ENCODE results near the gene PPP1R37. TPM values are rescaled to one million over a fixed set of nuclear protein-coding genes. Genes with fewer than 3 reads are reported as not detected.

Gene PPP1R37
- polyA plus RNA-seq, 1 donor from 2014 or later = 53.7 TPM

DNA sequence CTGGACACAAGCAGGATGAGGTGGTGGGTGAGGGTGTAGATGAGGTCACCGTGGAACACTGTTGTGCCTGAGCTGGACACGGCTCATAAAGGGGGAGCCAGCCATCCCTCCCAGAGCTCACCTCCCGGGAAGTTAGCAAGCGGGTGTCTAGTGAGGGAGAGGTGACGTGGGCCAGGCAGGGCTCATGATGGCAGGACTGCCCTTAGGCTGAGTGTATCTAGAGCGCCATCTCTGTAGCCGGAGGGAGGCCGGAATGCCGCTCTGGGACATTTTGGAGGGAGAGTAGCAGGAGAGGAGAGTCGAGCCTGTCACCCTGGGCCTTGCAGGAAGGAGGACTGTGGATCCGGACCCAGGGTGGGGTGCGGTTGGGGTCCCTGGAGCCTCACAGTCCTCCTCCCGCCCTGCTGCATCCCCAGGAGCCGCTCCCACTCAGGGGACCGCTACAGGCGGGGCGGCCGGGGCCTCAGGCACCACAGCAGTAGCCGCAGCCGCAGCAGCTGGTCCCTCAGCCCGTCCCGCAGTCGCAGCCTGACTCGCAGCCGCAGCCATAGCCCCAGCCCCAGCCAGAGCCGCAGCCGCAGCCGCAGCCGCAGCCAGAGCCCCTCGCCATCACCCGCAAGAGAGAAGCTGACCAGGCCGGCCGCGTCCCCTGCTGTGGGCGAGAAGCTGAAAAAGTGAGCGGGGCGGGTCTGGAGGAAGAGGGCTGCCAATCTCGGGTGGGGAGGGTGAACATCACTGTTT is 25.9 kb upstream of the PPP1R37 start:
- Histone ChIP-seq H3K4me3 (ENCODE audit: low read length) (no peak overlapping the region), H3K27ac (ENCODE audit: low read length) (no peak overlapping the region), H3K9me2 (ENCODE audit: insufficient read depth, low read length) (no peaks in the 10 kb centered on the region), H2AFZ (ENCODE audit: low read depth, low read length) (no peak overlapping the region), H3K4me2 (ENCODE audit: low read length) (no peak overlapping the region), H3K27me3 (ENCODE audit: insufficient read depth, low read depth, low read length) (no peaks in the 10 kb centered on the region), H3K79me2 (replicated peaks; ENCODE audit: insufficient read depth, low read length) (no peaks in the 10 kb centered on the region), H3K9ac (ENCODE audit: low read length) (no peak overlapping the region), H3K9me3 (ENCODE audit: low read length) (no peaks in the 10 kb centered on the region), H3K36me3 (ENCODE audit: insufficient read depth, low read length) (no peaks in the 10 kb centered on the region), H3F3A (ENCODE audit: insufficient read depth, low read length, poor library complexity, severe bottlenecking) (no peaks in the 10 kb centered on the region), H4K20me1 (ENCODE audit: insufficient read depth) (no peaks in the 10 kb centered on the region)
- no peak for TF ChIP-seq RAD21 (conservative IDR thresholded peaks at IDR 0.05)
- TF ChIP-seq, protein P1, sequence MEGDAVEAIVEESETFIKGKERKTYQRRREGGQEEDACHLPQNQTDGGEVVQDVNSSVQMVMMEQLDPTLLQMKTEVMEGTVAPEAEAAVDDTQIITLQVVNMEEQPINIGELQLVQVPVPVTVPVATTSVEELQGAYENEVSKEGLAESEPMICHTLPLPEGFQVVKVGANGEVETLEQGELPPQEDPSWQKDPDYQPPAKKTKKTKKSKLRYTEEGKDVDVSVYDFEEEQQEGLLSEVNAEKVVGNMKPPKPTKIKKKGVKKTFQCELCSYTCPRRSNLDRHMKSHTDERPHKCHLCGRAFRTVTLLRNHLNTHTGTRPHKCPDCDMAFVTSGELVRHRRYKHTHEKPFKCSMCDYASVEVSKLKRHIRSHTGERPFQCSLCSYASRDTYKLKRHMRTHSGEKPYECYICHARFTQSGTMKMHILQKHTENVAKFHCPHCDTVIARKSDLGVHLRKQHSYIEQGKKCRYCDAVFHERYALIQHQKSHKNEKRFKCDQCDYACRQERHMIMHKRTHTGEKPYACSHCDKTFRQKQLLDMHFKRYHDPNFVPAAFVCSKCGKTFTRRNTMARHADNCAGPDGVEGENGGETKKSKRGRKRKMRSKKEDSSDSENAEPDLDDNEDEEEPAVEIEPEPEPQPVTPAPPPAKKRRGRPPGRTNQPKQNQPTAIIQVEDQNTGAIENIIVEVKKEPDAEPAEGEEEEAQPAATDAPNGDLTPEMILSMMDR (IDR thresholded peaks at IDR 0.05; ENCODE audit: poor library complexity, severe bottlenecking) = no peak
- no peak for TF ChIP-seq TAF1 (IDR thresholded peaks at IDR 0.05; ENCODE audit: low read depth)
- no peak for TF ChIP-seq SMC3 (conservative IDR thresholded peaks at IDR 0.05; ENCODE audit: poor library complexity)
- no peak for TF ChIP-seq MXI1 (conservative IDR thresholded peaks at IDR 0.05; ENCODE audit: poor library complexity, severe bottlenecking)
- no peak for TF ChIP-seq EP300 (conservative IDR thresholded peaks at IDR 0.05; ENCODE audit: poor library complexity, severe bottlenecking)
- TF ChIP-seq, protein P2, sequence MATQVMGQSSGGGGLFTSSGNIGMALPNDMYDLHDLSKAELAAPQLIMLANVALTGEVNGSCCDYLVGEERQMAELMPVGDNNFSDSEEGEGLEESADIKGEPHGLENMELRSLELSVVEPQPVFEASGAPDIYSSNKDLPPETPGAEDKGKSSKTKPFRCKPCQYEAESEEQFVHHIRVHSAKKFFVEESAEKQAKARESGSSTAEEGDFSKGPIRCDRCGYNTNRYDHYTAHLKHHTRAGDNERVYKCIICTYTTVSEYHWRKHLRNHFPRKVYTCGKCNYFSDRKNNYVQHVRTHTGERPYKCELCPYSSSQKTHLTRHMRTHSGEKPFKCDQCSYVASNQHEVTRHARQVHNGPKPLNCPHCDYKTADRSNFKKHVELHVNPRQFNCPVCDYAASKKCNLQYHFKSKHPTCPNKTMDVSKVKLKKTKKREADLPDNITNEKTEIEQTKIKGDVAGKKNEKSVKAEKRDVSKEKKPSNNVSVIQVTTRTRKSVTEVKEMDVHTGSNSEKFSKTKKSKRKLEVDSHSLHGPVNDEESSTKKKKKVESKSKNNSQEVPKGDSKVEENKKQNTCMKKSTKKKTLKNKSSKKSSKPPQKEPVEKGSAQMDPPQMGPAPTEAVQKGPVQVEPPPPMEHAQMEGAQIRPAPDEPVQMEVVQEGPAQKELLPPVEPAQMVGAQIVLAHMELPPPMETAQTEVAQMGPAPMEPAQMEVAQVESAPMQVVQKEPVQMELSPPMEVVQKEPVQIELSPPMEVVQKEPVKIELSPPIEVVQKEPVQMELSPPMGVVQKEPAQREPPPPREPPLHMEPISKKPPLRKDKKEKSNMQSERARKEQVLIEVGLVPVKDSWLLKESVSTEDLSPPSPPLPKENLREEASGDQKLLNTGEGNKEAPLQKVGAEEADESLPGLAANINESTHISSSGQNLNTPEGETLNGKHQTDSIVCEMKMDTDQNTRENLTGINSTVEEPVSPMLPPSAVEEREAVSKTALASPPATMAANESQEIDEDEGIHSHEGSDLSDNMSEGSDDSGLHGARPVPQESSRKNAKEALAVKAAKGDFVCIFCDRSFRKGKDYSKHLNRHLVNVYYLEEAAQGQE (IDR thresholded peaks at IDR 0.05; ENCODE audit: borderline replicate concordance) = no peak
- TF ChIP-seq POLR2AphosphoS5 (IDR thresholded peaks at IDR 0.05) = no peak
- no peak for TF ChIP-seq EZH2 (IDR thresholded peaks at IDR 0.05; ENCODE audit: borderline replicate concordance, insufficient read depth, low read length, poor library complexity, severe bottlenecking)

DNA sequence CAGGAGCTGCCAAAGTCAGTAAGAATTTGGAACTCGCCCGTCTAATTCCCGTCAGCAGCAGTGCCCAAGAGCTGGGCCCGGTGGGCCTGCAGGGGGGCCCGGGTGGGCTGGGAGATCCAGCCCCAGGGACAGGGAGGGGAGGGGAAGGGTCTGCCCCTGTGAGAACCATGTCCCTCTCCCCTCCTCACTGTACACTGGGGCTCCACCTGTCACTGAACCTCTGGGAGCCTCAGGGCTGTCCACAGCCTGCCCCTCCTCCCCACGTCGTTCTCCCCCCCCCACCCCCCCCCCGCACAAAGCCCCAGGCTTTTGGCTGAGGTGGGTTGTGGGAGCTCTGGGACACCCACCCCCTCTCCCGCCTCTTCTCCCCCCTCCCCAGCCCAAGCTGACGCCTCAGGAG is 24.9 kb upstream of the PPP1R37 start:
- TF ChIP-seq EZH2 (IDR thresholded peaks at IDR 0.05; ENCODE audit: borderline replicate concordance, insufficient read depth, low read length, poor library complexity, severe bottlenecking) = no peak
- TF ChIP-seq, protein P2 (IDR thresholded peaks at IDR 0.05; ENCODE audit: borderline replicate concordance) = no peak
- TF ChIP-seq POLR2AphosphoS5 (IDR thresholded peaks at IDR 0.05) = no peak
- TF ChIP-seq, protein P1 (IDR thresholded peaks at IDR 0.05; ENCODE audit: poor library complexity, severe bottlenecking) = no peak
- TF ChIP-seq RAD21 (conservative IDR thresholded peaks at IDR 0.05) = no peak
- TF ChIP-seq MXI1 (conservative IDR thresholded peaks at IDR 0.05; ENCODE audit: poor library complexity, severe bottlenecking) = no peak
- no peak for TF ChIP-seq EP300 (conservative IDR thresholded peaks at IDR 0.05; ENCODE audit: poor library complexity, severe bottlenecking)
- TF ChIP-seq TAF1 (IDR thresholded peaks at IDR 0.05; ENCODE audit: low read depth) = no peak
- no peak for TF ChIP-seq SMC3 (conservative IDR thresholded peaks at IDR 0.05; ENCODE audit: poor library complexity)
- Histone ChIP-seq H3K36me3 (ENCODE audit: insufficient read depth, low read length) (no peaks in the 10 kb centered on the region), H3K27ac (ENCODE audit: low read length) (no peak overlapping the region), H3K27me3 (ENCODE audit: insufficient read depth, low read depth, low read length) (no peaks in the 10 kb centered on the region), H3K9me3 (ENCODE audit: low read length) (no peaks in the 10 kb centered on the region), H3F3A (ENCODE audit: insufficient read depth, low read length, poor library complexity, severe bottlenecking) (no peaks in the 10 kb centered on the region), H3K4me2 (ENCODE audit: low read length) (no peak overlapping the region), H3K4me3 (ENCODE audit: low read length) (no peak overlapping the region), H3K9ac (ENCODE audit: low read length) (no peak overlapping the region), H3K9me2 (ENCODE audit: insufficient read depth, low read length) (no peaks in the 10 kb centered on the region), H2AFZ (ENCODE audit: low read depth, low read length) (no peak overlapping the region), H3K79me2 (replicated peaks; ENCODE audit: insufficient read depth, low read length) (no peaks in the 10 kb centered on the region), H4K20me1 (ENCODE audit: insufficient read depth) (no peaks in the 10 kb centered on the region)
